HG03103 (cell line): Measurements from ENCODE around the gene ACBD6.
A peak's percentile ranks its signal among the peaks of the same experiment; 100 is the strongest.

Experiments used
- ATAC-seq: cut with Tn5 transposase; IDR thresholded peaks from one replicate; pipeline ENCODE4 v1.9.1; 2021; ENCODE audit warnings: low read depth; ENCODE audit not compliant: unreplicated experiment

The ACBD6 gene

DNA sequence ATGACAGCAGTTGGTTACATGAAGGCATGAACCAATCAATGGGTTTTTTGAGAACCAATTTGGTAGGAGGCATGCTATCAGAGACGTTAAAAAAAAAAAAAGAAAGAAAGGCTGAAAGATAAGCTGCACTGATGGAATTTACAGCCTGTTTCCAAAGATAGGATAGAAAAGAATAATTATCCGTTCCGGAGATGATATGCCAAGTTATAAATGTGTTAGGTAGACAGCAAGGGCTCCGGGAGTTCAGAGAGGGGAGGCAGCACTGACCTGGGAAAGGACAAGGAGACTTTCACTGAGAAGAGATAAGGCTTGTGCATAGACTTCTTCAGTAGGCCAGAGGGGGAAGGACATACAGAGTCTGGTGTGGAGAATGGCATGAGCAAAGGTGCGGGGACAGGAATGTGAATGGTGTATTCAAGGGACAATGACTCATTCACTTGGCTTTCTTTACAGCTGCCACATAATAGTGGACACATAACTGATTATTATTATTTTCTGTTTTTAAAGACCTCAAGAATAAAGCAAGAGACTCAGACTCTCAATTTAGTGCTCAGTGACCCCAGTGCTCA lies 24.8 kb upstream of the ACBD6 start:
- ATAC-seq, result no peak

DNA sequence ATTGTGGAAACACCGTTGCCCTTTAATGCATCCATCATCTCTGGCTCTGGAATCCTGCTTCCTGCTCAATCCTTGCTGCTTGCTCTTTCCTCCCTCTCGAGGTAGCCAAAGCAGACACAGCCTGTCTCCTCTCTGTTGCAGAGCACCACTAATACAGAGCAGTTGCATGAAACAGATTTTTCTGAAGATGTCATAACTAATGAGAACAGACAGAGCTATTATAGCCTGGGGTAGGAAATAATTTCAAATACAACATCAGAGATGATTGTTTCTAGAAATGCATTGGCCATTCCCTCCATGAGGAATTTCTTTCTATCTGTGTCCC lies 23.3 kb upstream of the ACBD6 start:
- ATAC-seq, result no peak

DNA sequence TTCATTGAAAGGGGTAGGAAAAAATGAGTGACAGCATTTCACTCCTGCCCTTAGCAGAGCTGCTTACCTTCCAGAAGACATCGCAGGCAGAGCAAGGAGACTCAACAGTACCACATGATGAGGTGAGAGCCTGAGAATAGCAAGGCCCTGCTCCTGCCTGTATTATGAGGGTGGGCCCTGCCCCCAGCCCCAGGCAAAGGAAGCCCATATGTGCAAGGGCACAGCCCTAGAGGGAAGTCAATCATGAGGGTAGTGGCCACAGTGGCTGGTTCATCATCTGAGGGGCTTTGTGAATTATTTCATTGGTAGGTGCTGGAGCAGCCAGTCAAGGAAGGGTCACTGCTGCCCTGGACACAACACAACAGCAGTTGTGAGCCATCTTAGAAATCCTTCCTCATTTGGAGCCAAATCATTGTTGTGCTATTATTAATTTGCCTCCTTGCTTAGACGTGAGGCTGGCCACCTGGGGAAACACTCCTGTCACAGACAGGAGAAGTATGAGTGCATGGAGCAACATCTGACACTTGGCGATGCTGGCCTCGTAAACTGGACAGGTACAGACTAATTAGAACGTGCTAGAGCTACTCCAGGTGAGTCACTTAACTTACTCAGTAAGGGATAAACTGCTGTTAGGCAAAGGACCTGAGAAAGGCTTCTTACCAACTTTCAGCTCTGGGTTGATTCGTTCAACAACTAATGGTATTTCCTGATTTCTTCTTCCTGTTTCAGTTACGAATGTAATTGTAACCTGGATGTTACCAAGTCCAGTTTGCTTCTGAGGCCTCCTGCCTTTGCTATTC lies 22.7 kb upstream of the ACBD6 start:
- ATAC-seq, result no peak

DNA sequence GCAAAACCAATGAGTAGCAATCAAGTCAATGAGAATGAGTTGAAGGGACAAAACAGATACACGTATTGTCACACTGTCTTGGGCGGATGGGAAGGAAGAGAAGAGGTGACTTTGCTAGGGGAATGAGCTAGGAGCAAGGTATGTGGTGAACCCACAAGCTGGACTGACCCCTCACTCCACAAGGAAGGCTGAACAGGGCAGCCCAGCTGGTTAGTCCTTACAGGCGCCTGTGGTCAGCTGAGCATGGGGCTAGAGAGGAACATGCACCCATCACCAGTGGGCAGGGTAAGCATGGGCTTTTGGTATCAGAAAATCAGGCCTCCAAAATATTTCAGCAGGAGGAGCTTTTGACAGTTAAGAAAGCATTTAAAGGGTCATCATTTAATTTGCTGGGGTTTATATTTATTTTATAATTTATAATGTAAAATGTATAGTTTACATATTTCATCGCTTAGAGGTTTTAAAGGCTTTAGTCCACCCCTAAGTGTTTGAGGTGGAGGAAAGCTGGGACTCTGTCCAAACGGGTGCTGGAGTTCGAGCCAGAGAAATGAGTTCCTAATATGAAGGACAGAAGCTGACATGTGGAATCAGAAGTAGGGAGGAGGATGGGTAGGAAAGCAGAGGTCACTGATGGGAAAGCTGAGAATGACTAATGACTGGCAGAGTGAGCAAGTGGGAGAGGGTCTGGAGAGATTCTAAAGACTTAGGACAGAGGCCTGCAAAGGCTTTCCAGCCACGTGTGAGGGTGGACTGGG lies 22.0 kb upstream of the ACBD6 start:
- no peak for ATAC-seq

GRCh38 chr1:180522213-180522515 lies 19.8 kb upstream of the ACBD6 start:
- no peak for ATAC-seq

DNA sequence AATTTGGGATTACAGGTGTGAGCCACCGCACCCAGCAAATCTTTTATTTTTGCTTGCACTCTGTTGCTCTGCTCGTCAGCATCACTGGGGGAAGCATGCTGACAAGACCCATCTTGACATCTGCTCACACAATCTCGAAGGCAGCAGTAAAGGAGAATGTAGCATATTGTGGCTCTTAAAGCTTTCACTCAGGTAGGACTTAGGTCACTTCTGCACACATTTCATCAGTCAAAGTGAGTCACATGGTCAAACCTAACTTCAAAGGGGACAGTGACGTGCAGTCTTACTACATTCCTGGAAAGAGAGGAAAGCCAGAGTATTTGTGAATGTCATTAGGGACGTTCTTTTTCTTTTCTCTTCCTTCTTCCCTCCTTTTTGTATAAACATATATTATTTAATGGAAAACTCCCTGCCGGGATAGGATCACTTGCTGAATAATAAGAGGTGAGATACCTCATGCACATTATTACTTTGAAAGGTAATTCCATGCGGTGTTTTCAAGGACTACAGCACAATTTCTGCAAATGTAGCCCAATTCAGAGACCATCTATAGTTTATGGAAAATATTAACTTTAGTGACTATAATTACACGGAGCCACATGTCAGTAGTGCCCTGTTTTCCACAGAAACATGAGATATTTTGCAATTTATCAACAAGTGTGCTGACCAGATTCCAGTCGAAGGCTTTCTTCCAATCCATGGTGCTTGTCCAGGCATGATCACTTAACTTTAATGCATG lies 19.3 kb upstream of the ACBD6 start:
- no peak for ATAC-seq

GRCh38 chr1:180519846-180520245 lies 17.5 kb upstream of the ACBD6 start:
- ATAC-seq, result no peak

DNA sequence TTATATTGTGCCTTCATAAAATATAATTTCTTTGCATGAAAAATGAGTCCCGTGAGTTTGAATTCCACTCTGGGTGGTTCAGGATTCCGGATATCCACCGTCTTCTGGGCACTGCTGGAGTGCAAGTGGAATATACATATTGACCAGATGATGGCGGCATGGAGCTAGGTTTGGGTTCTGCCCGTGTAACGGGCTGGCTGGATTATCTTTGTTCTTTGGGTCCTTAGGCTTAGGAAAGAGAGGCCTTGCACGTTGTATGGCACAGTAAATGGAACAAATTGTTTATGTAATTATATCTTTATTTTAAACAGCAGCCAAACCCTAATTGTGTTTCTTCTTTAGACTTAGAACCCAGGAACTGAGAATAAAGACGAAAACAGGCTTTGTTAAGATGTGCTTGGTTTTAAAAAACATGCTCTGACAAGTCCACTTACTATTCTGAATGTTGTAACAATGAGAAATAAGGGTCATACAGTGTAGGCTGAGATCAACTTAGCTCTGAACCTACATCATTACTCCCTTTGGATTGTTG lies 13.5 kb upstream of the ACBD6 start:
- ATAC-seq, result peak; percentile 94

DNA sequence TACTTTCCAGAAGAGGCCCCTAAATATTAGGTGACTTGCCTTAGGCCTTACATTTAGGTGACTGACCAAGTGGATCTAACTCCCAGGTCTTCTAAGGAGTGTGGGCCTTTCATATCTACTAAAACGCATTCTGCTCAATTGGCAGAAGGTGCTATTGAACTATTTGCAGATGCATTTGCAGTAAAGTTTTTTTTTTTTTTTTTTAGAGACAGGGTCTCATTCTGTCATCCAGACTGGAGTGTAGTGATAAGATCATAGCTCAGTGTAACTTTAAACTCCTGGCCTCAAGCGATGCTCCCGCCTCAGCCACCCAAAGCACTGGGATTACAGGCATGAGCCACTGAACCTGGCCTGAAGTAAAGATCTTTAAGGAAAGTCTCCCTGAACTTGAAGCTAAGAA lies 13.0 kb upstream of the ACBD6 start:
- no peak for ATAC-seq

- ATAC-seq, result no peak
These were observed 11.2 kb upstream of the ACBD6 start for GRCh38 chr1:180513531-180513930.

DNA sequence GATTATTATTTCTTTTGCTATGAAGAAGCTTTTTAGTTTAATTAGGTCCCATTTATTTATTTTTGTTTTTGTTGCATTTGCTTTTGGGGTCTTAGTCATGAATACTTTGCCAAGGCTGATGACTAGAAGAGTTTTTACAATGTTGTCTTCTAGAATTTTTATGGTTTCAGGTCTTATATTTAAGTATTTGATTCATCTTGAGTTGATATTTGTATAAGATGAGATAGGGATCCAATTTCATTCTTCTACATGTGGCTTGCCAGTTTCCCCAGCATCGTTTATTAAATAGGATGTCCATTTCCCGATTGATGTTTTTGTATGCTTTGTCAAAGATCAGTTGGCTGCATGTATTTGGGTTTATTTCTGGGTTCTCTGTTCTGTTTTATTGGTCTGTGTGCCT lies 8.5 kb upstream of the ACBD6 start:
- ATAC-seq, result no peak

GRCh38 chr1:180508725-180509097 lies 6.3 kb upstream of the ACBD6 start:
- ATAC-seq, result no peak

DNA sequence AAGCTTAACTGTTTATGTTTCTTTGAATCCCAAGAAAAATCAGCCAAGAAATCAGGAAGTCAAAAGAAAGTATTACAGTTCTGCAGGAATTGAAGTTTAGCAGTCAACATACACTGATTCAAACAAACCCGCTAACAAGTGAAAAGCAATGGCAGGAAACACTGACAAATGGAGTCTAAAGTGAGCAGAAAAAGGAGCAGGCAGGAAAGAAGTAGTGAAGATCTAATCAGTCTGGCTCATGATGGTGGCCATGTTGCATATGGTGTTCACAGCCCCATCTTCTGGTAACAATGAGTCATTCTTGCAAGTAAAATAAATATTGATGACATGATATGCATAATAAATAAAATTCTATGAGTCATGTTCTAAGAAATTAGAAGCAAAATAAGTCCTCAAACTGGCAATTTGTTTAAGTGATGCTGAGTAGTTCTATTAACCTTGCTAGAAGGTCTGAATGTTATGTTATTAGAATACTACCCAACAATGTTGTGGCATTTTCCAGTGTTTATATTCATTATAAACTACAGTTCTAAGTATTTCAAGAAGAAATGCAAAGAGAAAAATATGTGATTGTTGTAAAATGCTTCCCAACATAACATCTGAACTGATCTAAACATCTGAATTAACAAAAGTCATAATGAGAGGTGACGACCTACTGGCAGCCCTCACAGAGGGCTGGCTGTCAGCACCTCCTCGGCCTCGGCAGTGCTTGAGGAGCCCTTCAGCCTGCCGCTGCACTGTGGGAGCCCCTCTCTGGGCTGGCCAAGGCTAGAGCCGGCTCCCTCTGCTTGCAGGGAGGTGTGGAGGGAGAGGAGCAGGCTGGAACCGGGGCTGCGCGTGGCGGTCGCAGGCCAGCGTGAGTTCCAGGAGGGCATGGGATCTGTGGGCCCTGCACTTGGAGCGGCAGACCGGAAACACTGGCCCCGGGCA lies 5.7 kb upstream of the ACBD6 start:
- no peak for ATAC-seq

GRCh38 chr1:180505732-180506335 lies 3.5 kb upstream of the ACBD6 start:
- no peak for ATAC-seq

- no peak for ATAC-seq
These were observed 1.8 kb upstream of the ACBD6 start for GRCh38 chr1:180504186-180504585.

- ATAC-seq, result peak; percentile 2
These were observed 994 bp upstream of the ACBD6 start for GRCh38 chr1:180503280-180503862.

GRCh38 chr1:180501865-180502360 lies 464 bp downstream of the ACBD6 start:
- peak; percentile 30 for ATAC-seq

GRCh38 chr1:180500689-180501088 lies 1.7 kb downstream of the ACBD6 start:
- ATAC-seq, result no peak

DNA sequence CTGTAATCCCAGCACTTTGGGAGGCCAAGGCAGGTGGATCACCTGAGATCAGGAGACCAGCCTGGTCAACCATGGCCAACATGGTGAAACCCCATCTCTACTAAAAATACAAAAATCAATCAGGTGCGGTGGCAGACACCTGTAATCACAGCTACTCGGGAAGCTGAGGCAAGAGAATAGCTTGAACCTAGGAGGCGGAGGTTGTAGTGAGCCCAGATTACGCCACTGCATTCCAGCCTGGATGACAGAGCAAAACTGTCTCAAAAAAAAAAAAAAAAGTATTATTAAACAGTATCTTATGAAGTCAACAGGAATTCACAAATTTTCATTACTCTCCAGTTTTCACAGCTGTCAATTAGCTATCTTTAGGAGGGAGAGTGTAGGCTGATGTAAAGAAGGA lies 3.8 kb downstream of the ACBD6 start:
- ATAC-seq, result no peak
